Activated gamma-delta T cell treated with anti-CD3 and anti-CD28 coated beads, Interleukin-2, amount 50 U/mL, for 16 hours (primary cell): ENCODE results near the gene KRTAP9-2.
"Not testable (repeated sequence)": the region's sequence is repeated elsewhere in the genome, so short reads cannot be mapped to it uniquely, and the experiment has no call there.

Source experiments
- DNase-seq: peaks from one replicate; pipeline ENCODE4 v3.0.0-alpha.2; 2020; ENCODE audit warnings: low read depth

The KRTAP9-2 gene

DNA sequence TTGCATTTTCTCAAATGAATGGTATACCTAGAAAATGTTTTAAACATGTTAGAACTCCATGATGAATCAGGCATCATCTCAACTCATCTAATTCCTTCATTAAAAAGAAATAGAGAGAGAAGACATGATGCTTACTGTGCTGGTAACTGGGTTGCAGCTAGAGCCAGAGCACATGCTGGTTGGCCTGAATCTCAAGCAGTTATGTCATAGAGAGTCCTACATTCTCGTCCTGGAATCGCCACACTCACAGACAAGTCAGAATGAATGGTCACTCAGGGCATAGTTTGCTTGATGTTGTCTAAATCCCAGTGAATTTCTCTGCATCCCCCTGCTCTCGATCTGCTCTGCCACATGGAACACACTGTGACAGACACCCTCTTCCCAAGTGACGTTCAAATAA is 10.7 kb downstream of the KRTAP9-2 start:
- DNase-seq, result not testable (repeated sequence)

DNA sequence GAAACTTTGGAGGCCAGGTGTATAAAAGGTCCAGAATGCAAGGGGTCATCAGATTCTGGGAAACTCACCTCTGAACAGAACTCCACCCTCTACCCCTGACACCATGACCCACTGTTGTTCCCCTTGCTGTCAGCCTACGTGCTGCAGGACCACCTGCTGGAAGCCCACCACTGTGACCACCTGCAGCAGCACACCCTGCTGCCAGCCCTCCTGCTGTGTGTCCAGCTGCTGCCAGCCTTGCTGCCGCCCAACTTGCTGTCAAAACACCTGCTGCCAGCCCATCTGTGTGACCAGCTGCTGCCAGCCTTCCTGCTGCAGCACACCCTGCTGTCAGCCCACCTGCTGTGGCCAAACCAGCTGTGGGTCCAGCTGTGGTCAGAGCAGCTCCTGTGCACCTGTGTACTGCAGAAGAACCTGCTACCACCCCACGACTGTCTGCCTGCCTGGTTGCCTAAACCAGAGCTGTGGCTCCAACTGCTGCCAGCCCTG is 11.5 kb downstream of the KRTAP9-2 start, which contains the start of gene KRTAP9-8:
Gene KRTAP9-8, plus strand, starts transcription at position 51 of the 489 bp plus-strand sequence. Its CDS starts 53 bp downstream, at position 104.
- not testable (repeated sequence) for DNase-seq

DNA sequence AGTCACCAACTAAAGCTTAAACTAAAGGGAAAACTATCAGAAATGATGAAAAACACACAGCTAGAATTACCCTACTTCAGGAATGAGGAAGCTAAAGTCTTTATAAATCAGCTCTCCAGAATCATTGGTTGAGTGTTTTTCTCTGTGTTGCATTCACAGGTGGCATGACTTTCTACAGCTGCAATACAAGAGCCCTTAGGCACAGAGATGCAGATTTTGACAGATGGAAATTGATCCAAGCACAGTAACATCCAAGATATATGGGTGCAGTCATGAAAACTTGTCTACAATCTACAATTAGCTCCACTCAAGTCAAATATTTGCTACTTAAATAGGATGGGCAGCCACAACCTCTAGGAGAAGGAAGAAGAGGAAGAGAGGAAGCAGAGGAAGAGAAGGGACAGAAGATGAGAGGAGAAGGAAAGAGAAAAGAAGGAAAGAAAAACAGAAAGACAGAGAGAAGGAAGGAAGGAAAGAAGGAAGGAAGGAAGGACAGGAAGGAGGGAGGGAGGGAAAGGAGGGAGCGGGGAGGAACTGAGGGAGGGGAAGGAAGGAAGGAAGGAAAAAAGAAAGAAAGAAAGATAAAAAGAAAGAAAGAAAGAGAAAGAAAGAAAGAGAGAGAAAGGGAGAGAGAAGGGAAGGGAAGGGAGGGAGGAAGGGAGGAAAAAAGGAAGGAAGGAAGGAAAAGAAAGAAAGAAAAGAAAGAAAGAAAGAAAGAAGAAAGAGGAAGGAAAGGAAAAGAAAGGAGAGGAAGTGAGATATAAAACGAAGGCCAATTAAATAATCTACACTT is 20.7 kb downstream of the KRTAP9-2 start:
- not testable (repeated sequence) for DNase-seq

DNA sequence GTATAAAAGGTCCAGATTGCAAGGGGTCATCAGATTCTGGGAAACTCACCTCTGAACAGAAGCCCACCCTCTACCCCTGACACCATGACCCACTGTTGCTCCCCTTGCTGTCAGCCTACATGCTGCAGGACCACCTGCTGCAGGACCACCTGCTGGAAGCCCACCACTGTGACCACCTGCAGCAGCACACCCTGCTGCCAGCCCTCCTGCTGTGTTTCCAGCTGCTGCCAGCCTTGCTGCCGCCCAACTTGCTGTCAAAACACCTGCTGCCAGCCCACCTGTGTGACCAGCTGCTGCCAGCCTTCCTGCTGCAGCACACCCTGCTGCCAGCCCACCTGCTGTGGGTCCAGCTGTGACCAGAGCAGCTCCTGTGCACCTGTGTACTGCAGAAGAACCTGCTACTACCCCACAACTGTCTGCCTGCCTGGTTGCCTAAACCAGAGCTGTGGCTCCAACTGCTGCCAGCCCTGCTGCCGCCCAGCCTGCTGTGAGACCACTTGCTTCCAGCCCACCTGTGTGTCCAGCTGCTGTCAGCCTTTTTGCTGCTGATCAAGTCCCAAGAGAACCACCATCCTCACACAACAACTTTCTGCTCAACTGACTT is 23.3 kb downstream of the KRTAP9-2 start, which contains the start of gene KRTAP9-4:
Gene KRTAP9-4, plus strand, starts transcription at position 51 of the 604 bp plus-strand sequence. Its CDS starts 34 bp downstream, at position 85.
- not testable (repeated sequence) for DNase-seq

DNA sequence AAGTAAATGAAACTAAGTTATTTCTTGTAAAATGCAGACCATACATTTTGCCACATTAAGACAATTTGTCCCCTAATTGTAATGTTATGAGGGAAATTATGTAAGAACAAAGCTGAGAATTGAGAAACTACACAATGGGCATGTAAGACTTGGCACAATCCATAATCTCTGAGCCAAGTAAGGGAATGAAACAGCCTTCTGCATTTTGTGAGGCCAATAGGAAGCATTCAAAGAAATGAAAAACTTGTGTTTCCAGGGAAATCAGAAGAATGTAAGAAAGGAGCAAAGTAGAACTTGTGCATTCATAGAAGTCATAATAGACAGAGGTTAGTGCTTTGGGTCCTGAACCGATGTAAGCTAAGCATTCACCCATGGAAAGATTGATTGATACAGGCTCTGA is 24.8 kb downstream of the KRTAP9-2 start:
- no peak for DNase-seq

DNA sequence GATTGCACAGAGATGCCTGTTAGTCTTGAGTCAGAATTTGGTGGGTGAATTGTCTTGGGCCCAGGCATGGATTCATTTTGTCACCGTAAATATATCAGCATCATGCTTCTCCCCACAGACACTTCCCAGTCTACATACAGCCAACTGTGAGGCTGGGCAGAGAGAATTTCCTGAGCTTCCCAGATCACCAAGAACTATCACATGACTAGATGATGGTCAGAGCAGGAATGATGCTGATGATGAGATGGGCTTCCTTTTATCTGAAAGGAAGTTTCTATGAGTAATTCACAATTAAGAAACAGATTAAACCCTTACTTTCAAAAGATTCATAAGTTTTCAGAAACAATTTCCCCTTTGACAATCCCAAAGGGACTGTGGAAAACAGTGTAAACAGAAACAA is 28.4 kb downstream of the KRTAP9-2 start:
- DNase-seq, result no peak

DNA sequence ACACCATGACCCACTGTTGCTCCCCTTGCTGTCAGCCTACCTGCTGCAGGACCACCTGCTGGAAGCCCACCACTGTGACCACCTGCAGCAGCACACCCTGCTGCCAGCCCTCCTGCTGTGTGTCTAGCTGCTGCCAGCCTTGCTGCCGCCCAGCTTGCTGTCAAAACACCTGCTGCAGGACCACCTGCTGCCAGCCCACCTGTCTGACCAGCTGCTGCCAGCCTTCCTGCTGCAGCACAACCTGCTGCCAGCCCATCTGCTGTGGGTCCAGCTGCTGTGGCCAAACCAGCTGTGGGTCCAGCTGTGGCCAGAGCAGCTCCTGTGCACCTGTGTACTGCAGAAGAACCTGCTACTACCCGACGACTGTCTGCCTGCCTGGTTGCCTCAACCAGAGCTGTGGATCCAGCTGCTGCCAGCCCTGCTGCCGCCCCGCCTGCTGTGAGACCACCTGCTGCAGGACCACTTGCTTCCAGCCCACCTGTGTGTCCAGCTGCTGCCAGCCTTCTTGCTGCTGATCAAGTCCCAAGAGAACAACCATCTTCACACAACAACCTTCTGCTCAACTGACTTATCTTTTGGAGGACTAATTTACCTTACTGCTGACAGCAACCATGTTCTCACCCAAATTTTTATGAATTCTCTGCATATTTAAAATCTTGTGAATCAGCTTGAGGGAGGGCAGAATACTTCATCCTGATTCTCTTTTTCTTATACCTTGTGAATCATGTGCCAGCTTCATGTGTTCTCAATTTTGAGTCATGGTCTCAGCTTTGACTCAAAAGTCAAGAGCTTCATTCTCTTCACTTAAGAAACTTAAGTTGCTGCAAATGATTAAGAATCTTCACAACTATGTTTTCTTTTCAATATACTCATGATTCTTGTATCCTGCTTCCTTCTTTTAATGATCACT is 29.2 kb downstream of the KRTAP9-2 start, which contains the start of gene KRTAP9-9:
Gene KRTAP9-9, plus strand, starts transcription at position 4 of the 910 bp plus-strand sequence.
- DNase-seq, result not testable (repeated sequence)

DNA sequence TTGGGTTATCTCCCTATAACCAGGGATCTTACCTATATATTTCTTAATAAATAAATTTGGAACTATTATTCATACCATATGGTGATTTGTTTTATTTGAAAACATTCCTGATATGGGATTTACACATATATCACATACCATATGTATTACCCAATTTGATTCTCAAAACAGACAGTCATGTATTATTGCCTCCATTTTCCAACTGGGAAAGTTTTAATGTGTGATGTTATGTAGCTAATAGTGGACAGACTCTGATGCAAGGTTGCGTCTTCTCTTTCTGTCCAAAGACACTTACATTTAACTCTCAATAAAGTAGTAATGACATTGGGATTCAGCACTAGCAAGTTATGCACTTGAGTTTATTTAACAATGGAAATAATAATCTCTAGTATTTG is 29.8 kb downstream of the KRTAP9-2 start:
- no peak for DNase-seq

DNA sequence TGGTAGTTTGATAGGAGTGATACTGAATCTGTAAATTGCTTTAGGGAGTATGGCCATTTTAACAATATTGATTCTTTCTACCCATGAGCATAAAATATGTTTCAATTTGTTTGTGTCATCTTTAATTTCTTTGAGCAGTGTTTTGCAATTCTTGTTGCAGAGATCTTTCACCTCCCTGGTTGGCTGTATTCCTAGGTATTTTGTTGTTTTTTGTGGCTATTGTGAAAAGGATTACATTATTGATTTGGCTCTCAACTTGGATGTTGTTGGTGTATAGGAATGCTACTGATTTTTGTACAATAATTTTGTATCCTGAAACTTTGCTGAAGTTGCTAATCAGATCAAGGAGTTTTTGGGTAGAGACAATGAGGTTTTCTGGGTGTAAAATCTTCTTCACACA is 32.0 kb downstream of the KRTAP9-2 start:
- DNase-seq, result no peak

DNA sequence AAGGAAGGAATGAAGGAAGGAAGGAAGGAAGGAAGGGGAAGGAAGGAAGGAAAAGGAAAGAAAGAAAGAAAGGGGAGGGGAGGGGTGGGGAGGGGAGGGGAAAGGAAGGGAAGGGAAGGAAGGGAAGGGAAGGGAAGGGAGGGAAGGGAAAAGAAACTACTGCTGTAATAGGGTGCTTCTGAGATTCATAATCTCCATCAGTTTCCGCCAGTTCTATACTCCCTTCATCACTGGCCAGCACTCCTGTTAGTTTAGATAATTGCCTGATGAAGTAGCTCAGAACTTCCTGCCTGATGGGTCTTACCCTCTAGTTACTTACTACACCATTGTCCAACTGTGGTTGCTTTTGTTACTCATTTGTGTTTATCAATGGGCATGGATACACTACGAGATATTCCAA is 36.8 kb downstream of the KRTAP9-2 start:
- no peak for DNase-seq

DNA sequence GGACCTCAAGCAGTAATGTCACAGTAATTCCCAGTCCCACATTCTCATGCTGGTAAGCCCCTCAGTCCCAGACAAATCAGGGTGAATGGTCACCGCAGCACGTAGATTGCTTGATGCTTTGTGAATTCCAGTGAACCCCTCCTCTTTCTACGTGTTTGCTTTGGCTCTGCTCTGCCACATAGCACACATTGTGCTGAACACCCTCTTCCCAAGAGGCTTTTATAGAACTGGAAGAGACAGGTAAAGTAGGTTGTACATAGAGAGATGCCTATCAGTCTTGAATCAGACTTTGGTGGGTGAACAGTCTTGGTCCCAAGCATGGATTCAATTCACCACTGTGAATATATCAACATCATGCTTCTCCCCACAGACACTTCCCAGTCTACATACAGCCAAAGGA is 38.2 kb downstream of the KRTAP9-2 start:
- DNase-seq, result no peak

DNA sequence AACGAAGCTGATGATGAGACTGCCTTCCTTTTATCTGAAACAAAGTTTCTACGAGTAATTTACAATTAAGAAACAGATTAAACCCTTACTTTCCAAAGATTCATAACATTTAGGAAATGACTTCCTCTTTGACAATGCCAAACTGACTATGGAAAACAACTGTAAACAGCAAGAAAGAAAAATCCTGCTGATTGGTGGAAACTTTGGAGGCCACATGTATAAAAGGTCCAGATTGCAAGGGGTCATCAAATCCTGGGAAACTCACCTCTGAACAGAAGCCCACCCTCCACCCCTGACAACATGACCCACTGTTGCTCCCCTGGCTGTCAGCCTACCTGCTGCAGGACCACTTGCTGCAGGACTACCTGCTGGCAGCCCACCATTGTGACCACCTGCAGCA is 38.6 kb downstream of the KRTAP9-2 start, which contains the start of gene KRTAP9-6:
Gene KRTAP9-6, plus strand, starts transcription at position 301 of the 400 bp plus-strand sequence. Its CDS starts 0 bp downstream, at position 301.
- DNase-seq, result no peak

DNA sequence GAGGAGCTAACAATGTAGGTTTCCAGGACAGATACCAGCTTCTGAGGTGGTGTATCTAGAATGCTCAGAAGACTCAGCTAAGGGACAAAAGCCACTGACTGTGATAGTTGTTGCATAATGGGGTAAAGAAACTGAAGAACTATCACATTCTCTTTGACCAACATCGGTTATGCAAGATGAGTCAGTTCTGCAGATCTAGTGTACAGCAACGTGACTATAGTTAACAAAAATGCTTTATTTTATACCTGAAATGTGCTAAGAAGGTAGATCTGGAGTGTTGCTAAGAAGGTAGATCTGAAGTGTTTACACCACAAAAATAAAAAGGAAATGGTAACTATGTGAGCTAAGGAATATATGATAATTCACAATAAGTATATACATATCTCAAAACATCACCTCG is 41.3 kb downstream of the KRTAP9-2 start:
- DNase-seq, result no peak

DNA sequence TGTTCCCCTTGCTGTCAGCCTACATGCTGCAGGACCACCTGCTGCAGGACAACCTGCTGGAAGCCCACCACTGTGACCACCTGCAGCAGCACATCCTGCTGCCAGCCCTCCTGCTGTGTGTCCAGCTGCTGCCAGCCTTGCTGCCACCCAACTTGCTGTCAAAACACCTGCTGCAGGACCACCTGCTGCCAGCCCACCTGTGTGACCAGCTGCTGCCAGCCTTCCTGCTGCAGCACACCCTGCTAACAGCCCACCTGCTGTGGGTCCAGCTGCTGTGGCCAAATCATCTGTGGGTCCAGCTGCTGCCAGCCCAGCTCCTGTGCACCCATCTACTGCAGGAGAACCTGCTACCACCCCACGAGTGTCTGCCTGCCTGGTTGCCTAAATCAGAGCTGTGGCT is 44.9 kb downstream of the KRTAP9-2 start:
- DNase-seq, result not testable (repeated sequence)

DNA sequence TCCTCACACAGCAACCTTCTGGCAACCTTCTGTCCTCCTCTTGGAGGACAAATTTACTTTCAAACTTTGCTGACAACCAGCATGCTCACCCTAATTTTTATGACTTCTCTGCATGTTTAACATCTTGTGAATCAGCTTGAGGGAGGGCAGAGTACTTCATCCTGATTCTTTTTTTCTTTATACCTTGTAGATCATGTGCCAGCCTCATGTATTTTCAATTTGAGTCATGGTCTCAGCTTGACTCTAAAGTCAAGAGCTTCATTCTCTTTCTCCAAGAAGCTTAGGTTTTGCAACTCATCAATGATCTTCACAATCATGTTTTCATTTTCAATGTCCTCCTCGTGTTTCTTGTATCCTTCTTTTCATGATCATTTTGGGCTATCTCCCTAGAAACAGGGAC is 45.4 kb downstream of the KRTAP9-2 start:
- DNase-seq, result no peak

DNA sequence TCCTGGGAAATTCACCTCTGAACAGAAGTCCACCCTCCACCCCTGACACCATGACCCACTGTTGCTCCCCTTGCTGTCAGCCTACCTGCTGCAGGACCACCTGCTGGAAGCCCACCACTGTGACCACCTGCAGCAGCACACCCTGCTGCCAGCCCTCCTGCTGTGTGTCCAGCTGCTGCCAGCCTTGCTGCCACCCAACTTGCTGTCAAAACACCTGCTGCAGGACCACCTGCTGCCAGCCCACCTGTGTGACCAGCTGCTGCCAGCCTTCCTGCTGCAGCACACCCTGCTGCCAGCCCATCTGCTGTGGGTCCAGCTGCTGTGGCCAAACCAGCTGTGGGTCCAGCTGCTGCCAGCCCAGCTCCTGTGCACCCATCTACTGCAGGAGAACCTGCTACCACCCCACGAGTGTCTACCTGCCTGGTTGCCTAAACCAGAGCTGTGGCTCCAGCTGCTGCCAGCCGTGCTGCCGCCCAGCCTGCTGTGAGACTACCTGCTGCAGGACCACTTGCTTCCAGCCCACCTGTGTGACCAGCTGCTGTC is 49.3 kb downstream of the KRTAP9-2 start, which contains the start of gene KRTAP9-7:
Gene KRTAP9-7, plus strand, starts transcription at position 51 of the 543 bp plus-strand sequence. Its CDS starts 0 bp downstream, at position 51.
- not testable (repeated sequence) for DNase-seq
